Measurements from ENCODE around the gene VPS52. TPM values are rescaled to one million over a fixed set of nuclear protein-coding genes. Genes with fewer than 3 reads are reported as not detected.

The VPS52 gene
- total and polyA plus RNA-seq, 9 of the 15 experiments (the other 6 are each of a cell fraction or from before 2014, with no cell fraction given): 24.4 to 103 (median 40.2) TPM

DNA sequence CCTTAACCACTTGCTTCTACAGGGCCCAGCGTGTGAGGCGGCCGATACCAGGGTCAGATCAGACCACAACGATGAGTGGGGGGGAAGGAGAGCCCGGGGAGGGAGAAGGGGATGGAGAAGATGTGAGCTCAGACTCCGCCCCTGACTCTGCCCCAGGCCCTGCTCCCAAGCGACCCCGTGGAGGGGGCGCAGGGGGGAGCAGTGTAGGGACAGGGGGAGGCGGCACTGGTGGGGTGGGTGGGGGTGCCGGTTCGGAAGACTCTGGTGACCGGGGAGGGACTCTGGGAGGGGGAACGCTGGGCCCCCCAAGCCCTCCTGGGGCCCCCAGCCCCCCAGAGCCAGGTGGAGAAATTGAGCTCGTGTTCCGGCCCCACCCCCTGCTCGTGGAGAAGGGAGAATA is 60.5 kb downstream of the VPS52 start:
- Histone ChIP-seq H2AFZ (ENCODE audit: low read depth, low read length) (no peak overlapping the region), H3K4me2 (ENCODE audit: insufficient read depth, low read length) (no peak overlapping the region), H3K27ac (ENCODE audit: extremely low read depth, low read depth, low read length) (no peak overlapping the region), H3K4me1 (replicated peaks in 1 of 2; ENCODE audit: control insufficient read depth in 2 of 2, insufficient read depth in 2 of 2, low read length in 2 of 2) (peaks cover 8 to 55% of the 10 kb centered on the region in 2 experiments), H3K9ac (ENCODE audit: insufficient read depth in 1 of 2, low read depth in 2 of 2, low read length in 2 of 2) (no peak overlapping the region), H3K27me3 (ENCODE audit: control insufficient read depth in 2 of 2, insufficient read depth in 2 of 2, low read length in 2 of 2) (no peaks in the 10 kb centered on the region; a peak in 1 of 5 replicates), H3K9me1 (ENCODE audit: control insufficient read depth, insufficient read depth, low read length) (no peaks in the 10 kb centered on the region), H3K4me3 (no peak overlapping the region), H4K20me1 (replicated peaks; ENCODE audit: control insufficient read depth, insufficient read depth, low read length) (no peaks in the 10 kb centered on the region), H3K36me3 (ENCODE audit: control insufficient read depth, insufficient read depth, low read length) (peaks cover 28% of the 10 kb centered on the region; the same call in 2 of the 3 replicates), H3K79me2 (ENCODE audit: control insufficient read depth, insufficient read depth, low read length) (peaks cover 17% of the 10 kb centered on the region), H3K9me3 (replicated peaks; ENCODE audit: control insufficient read depth, insufficient read depth, low read depth, low read length) (no peaks in the 10 kb centered on the region)
- FAIRE-seq: no peak
- intact Hi-C loops (cut with micrococcal nuclease): no loop called here
- ChIA-PET CTCF (ENCODE audit: low intra/inter-chr PET ratio) (no interaction called here), POLR2A (interaction anchor here (1.4 kb wide), 1 partner anchor 8 kb away, joined by 9 read pairs; no protein-coding TSS in a partner anchor)
- 84% methylated on average over 12 of the region's 17 CpGs for WGBS (ENCODE audit: insufficient coverage, low coverage, missing lambda C conversion rate)
- no TSS peak for BruUV-seq (replicated peaks)
- TF ChIP-seq, protein P1, sequence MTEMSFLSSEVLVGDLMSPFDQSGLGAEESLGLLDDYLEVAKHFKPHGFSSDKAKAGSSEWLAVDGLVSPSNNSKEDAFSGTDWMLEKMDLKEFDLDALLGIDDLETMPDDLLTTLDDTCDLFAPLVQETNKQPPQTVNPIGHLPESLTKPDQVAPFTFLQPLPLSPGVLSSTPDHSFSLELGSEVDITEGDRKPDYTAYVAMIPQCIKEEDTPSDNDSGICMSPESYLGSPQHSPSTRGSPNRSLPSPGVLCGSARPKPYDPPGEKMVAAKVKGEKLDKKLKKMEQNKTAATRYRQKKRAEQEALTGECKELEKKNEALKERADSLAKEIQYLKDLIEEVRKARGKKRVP (CRISPR knock-in tag; IDR thresholded peaks at IDR 0.05): no peak
- no peak for TF ChIP-seq RBBP5 (IDR thresholded peaks at IDR 0.05; ENCODE audit: borderline replicate concordance, insufficient read depth, low read length, poor library complexity, severe bottlenecking)
- TF ChIP-seq MCM7 (IDR thresholded peaks at IDR 0.05): no peak
- TF ChIP-seq, protein P2, sequence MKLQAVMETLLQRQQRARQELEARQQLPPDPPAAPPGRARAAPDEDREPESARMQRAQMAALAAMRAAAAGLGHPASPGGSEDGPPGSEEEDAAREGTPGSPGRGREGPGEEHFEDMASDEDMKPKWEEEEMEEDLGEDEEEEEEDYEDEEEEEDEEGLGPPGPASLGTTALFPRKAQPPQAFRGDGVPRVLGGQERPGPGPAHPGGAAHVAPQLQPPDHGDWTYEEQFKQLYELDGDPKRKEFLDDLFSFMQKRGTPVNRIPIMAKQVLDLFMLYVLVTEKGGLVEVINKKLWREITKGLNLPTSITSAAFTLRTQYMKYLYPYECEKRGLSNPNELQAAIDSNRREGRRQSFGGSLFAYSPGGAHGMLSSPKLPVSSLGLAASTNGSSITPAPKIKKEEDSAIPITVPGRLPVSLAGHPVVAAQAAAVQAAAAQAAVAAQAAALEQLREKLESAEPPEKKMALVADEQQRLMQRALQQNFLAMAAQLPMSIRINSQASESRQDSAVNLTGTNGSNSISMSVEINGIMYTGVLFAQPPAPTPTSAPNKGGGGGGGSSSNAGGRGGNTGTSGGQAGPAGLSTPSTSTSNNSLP (IDR thresholded peaks at IDR 0.05; ENCODE audit: borderline replicate concordance, low read depth, low read length): no peak
- TF ChIP-seq, protein P3, sequence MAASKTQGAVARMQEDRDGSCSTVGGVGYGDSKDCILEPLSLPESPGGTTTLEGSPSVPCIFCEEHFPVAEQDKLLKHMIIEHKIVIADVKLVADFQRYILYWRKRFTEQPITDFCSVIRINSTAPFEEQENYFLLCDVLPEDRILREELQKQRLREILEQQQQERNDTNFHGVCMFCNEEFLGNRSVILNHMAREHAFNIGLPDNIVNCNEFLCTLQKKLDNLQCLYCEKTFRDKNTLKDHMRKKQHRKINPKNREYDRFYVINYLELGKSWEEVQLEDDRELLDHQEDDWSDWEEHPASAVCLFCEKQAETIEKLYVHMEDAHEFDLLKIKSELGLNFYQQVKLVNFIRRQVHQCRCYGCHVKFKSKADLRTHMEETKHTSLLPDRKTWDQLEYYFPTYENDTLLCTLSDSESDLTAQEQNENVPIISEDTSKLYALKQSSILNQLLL (CRISPR knock-in tag; IDR thresholded peaks at IDR 0.05; ENCODE audit: borderline replicate concordance): no peak
- TF ChIP-seq, protein P4, sequence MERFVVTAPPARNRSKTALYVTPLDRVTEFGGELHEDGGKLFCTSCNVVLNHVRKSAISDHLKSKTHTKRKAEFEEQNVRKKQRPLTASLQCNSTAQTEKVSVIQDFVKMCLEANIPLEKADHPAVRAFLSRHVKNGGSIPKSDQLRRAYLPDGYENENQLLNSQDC (CRISPR knock-in tag; IDR thresholded peaks at IDR 0.05): no peak
- no peak for TF ChIP-seq CREB1 (IDR thresholded peaks at IDR 0.05)
- no peak for TF ChIP-seq CREB1 (CRISPR knock-in tag; IDR thresholded peaks at IDR 0.05)
- no peak for TF ChIP-seq HMG20B (CRISPR knock-in tag; IDR thresholded peaks at IDR 0.05)
- TF ChIP-seq, protein P5, sequence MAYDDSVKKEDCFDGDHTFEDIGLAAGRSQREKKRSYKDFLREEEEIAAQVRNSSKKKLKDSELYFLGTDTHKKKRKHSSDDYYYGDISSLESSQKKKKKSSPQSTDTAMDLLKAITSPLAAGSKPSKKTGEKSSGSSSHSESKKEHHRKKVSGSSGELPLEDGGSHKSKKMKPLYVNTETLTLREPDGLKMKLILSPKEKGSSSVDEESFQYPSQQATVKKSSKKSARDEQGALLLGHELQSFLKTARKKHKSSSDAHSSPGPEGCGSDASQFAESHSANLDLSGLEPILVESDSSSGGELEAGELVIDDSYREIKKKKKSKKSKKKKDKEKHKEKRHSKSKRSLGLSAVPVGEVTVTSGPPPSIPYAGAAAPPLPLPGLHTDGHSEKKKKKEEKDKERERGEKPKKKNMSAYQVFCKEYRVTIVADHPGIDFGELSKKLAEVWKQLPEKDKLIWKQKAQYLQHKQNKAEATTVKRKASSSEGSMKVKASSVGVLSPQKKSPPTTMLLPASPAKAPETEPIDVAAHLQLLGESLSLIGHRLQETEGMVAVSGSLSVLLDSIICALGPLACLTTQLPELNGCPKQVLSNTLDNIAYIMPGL (CRISPR knock-in tag; IDR thresholded peaks at IDR 0.05): no peak
- TF ChIP-seq ZNF24 (IDR thresholded peaks at IDR 0.05): no peak
- TF ChIP-seq NRF1 (conservative IDR thresholded peaks at IDR 0.05 in 1 of 2, IDR thresholded peaks at IDR 0.05 in 1 of 2): no peak
- no peak for TF ChIP-seq ZNF699 (CRISPR knock-in tag; IDR thresholded peaks at IDR 0.05; ENCODE audit: insufficient replicate concordance)
- peak in 1 of 4 experiments; percentile 42 for DNase-seq (ENCODE audit: extremely low read depth in 1 of 4, low spot score in 3 of 4)
- in situ Hi-C loops (cut with MboI): no loop called here
- no peak for ATAC-seq
